ENCODE measurements around the gene IL22.
"Not testable (repeated sequence)": the region's sequence is repeated elsewhere in the genome, so short reads cannot be mapped to it uniquely, and the experiment has no call there.

IL22 gene

DNA sequence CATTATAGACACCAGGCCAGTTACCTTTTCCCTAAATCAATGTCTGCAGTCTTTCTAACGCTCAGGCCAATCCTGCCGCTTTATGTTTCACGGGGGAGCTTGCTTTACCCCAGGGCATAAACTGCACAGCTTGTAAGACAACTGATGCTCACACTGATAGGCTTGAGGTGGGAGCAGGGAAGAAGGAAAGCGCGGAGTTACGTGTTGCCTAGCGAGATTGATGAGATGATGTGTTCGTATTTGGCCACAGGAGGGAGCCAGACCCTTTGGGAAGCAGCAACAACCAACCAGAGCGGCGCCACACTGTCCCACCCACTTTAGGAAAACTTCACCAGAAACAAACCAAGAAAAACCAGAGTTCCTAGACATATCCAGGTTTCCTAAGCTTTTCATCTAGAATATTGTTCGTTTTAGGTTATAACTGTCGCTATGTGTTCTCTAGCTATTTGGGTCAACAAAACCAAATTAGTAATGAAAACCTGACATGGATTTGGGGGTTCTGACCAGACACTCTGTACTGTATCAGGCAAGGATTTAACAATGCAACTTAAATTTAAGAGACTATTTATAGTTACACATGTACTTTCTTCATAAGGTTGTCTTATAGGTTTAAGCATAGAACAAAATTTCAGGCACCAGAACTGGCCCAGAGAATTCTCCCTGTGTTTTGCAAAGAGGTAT, 30.2 kb downstream of the IL22 start:
- CTCF ChIA-PET = interaction anchor here (0.6 to 5.8 kb wide), 47 partner anchors 9 to 867 kb away, joined by 3 to 94 read pairs (median 5); partner anchors contain the start of genes MDM2 and SLC35E3
- DNase-seq (ENCODE audit: extremely low spot score) = peak; percentile 68
- POLR2A ChIA-PET = no interaction called here
- TF ChIP-seq, protein P1, sequence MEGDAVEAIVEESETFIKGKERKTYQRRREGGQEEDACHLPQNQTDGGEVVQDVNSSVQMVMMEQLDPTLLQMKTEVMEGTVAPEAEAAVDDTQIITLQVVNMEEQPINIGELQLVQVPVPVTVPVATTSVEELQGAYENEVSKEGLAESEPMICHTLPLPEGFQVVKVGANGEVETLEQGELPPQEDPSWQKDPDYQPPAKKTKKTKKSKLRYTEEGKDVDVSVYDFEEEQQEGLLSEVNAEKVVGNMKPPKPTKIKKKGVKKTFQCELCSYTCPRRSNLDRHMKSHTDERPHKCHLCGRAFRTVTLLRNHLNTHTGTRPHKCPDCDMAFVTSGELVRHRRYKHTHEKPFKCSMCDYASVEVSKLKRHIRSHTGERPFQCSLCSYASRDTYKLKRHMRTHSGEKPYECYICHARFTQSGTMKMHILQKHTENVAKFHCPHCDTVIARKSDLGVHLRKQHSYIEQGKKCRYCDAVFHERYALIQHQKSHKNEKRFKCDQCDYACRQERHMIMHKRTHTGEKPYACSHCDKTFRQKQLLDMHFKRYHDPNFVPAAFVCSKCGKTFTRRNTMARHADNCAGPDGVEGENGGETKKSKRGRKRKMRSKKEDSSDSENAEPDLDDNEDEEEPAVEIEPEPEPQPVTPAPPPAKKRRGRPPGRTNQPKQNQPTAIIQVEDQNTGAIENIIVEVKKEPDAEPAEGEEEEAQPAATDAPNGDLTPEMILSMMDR (IDR thresholded peaks at IDR 0.05; ENCODE audit: control extremely low read depth, extremely low read depth, low read depth, missing control alignments) = peak; percentile 86

DNA sequence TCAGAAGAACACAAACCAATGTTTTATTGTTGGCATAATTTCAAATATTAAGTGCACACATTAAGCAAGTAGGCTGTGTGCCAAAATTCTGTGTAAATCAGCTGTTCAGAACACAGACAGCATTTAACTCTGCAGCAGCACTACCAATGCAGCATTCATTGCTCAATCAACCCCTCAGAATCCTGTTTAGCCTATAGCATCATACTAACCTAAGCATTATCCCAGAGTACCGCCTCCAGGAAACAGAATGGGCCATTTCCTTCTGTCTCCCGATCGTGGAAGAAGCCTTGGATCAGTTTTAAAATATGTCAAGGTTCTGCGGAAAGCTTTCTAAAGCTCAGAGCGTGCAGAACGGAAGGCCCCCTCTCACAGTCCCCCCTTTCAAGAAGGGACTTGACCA, 31.1 kb downstream of the IL22 start:
- TF ChIP-seq, protein P1 (IDR thresholded peaks at IDR 0.05; ENCODE audit: control extremely low read depth, extremely low read depth, low read depth, missing control alignments) = no peak
- ChIA-PET POLR2A (no interaction called here), CTCF (interaction anchor here (0.8 to 5.8 kb wide), 41 partner anchors 10 to 866 kb away, joined by 3 to 94 read pairs (median 5); partner anchors contain the start of gene SLC35E3)
- DNase-seq (ENCODE audit: extremely low spot score) = no peak

DNA sequence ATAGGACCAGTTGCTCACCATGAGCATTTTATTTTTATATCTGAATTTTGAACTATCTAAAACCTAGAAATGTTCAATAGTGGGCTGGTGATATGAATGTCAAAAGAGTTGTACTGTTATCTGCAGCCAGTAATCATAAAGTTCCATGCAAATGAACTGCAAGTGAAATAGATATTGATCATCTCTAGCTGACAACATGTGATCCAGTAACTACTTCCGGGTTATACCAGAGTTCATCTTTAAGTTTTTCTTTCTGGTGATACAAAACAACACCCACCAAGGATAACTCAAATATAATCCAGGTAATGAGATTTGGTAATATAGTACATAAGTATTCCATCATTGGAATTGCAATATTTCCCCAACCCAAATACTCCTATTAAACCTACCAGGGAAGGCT, 31.9 kb downstream of the IL22 start:
- no peak for DNase-seq (ENCODE audit: extremely low spot score)
- CTCF ChIA-PET = interaction anchor here (1.2 to 5.8 kb wide), 10 partner anchors 15 to 317 kb away, joined by 4 to 94 read pairs (median 6); no protein-coding TSS in a partner anchor
- POLR2A ChIA-PET = no interaction called here
- TF ChIP-seq, protein P1 (IDR thresholded peaks at IDR 0.05; ENCODE audit: control extremely low read depth, extremely low read depth, low read depth, missing control alignments) = no peak

DNA sequence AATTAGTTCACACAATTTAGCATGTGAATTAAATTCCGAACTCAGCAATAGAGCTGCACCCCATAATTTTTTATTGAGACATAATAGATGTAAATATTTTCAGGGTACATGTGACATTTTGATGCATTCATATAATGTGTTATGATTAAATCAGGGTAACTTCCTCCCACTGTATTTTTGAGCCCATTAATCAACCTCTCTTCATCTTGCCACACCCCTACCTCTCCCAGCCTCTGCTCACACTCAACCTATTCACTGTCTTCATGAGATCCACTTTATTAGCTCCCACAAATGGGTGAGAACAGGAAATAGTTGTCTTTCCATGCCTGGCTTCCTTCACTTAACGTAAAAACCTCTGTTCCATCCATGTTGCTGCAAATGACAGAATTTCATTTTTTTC, 42.5 kb downstream of the IL22 start:
- CTCF ChIA-PET = interaction anchor here (1.1 to 3.4 kb wide), 2 partner anchors 12 to 107 kb away, joined by 4 to 10 read pairs; no protein-coding TSS in a partner anchor
- TF ChIP-seq, protein P1 (IDR thresholded peaks at IDR 0.05; ENCODE audit: control extremely low read depth, extremely low read depth, low read depth, missing control alignments) = no peak
- POLR2A ChIA-PET = no interaction called here
- no peak for DNase-seq (ENCODE audit: extremely low spot score)

DNA sequence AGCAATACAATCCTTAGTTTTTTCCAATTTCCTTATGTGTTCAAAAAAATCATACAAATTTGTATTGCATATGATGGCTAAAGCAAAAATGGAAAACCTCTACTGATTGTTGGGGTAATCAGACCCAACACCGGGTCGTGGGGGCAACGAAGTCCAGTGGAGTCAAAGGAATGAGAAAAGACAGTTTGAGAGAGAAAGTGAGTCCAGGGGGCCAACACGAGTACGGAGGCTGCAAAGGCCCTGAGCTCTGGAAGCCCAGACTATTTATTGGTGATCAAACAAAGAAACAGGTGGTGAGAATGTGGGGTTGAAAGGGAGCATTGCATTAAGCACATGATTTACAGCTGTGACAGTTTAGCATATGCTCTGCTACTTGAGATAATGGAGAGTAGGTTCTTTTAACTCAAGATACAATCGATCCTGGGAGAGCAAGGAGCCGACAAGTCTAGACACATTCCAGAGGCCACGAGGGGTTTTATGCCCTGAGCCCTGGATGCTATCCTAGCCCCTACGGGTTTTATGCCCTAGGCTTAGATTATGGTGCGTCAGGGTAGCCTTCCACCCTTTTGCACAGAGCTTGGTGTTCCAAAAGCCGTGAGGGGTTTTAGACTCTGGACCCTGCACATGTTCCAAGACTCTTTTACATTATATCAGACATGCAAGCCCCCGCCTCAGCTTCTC, 44.2 kb downstream of the IL22 start:
- CTCF ChIA-PET; POLR2A ChIA-PET; DNase-seq (ENCODE audit: extremely low spot score): not testable (repeated sequence)

DNA sequence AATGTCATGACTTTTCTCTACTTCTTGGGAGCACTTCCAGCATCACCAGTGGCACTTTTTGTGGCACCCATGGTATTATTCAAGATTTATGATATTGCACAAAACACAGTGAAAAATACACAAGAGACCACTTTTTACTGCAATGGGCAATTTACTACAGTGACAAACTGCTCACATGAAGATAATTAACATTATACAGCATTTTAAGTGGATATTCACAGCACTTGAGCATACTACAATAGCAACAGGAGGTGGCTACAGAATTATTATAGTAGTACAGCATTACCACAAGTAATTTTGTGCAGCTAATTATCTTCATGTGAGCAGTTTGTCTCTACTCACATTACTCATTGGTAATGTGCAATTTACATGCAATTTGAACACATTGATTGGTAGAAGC, 46.1 kb downstream of the IL22 start:
- POLR2A ChIA-PET = no interaction called here
- CTCF ChIA-PET = no interaction called here
- TF ChIP-seq, protein P1 (IDR thresholded peaks at IDR 0.05; ENCODE audit: control extremely low read depth, extremely low read depth, low read depth, missing control alignments) = no peak
- DNase-seq (ENCODE audit: extremely low spot score) = no peak

DNA sequence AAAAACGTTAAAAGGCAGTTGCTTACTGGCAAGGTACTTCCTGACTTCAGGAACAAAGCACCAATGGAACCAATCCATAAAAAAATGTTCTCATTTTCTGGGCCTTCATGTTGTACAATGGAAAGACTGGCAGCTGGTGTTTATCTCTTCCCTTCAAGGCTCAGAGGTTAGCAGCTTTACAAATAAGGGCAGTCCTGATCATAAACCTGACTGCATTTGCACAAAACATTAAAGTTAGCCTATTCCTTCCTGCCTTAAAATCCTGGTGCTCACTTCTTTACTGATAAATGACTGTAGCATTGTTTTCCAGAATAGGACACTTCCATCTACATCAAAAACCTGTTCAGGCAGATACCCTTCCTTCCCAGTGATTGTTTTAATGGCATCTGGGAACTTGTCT, 47.0 kb downstream of the IL22 start:
- ChIA-PET POLR2A (no interaction called here), CTCF (interaction anchor here (1.0 kb wide), 1 partner anchor 166 kb away, joined by 3 read pairs; no protein-coding TSS in a partner anchor)
- TF ChIP-seq, protein P1 (IDR thresholded peaks at IDR 0.05; ENCODE audit: control extremely low read depth, extremely low read depth, low read depth, missing control alignments) = no peak
- DNase-seq (ENCODE audit: extremely low spot score) = no peak
